GM12872 (cell line): ENCODE measurements around the gene SNRPB2.

ENCODE experiments used
- CTCF ChIP-seq: IDR thresholded peaks from 3 replicates; pipeline ENCODE4 v1.5.1; 2011; ENCODE audit warnings: low read depth, mild to moderate bottlenecking, low read length, moderate library complexity; ENCODE audit not compliant: insufficient read depth

Gene SNRPB2

GRCh38 chr20:16752082-16752481, 22.3 kb downstream of the SNRPB2 start:
- TF ChIP-seq CTCF: no peak

GRCh38 chr20:16752901-16753300, 23.1 kb downstream of the SNRPB2 start:
- TF ChIP-seq CTCF: no peak

GRCh38 chr20:16758454-16759180, 28.8 kb downstream of the SNRPB2 start:
- TF ChIP-seq CTCF: no peak

GRCh38 chr20:16759181-16759563, 29.3 kb downstream of the SNRPB2 start:
- no peak for TF ChIP-seq CTCF

GRCh38 chr20:16760431-16761304, 30.8 kb downstream of the SNRPB2 start:
- no peak for TF ChIP-seq CTCF

GRCh38 chr20:16761305-16761829, 31.5 kb downstream of the SNRPB2 start:
- TF ChIP-seq CTCF: peak; percentile 74

GRCh38 chr20:16764560-16764959, 34.7 kb downstream of the SNRPB2 start:
- no peak for TF ChIP-seq CTCF
